HEK293 (cell line): ENCODE measurements around the gene CLASP1.

Source experiments
- CTCF ChIA-PET: fragments of 350-600 bp; formaldehyde crosslinking; extraction: SDS; loops from one replicate; lab custom pipeline; 2021; ENCODE audit warnings: antibody characterized with exemption; lab: Yijun Ruan, JAX
- POLR2A ChIA-PET: fragments of 300-600 bp; formaldehyde crosslinking; extraction: SDS; loops from one replicate; lab custom pipeline; 2020; ENCODE audit warnings: antibody characterized with exemption, inconsistent platforms; lab: Yijun Ruan, JAX
- H3K27ac ChIP-seq: fragments of 200-500 bp; sonication (Bioruptor generic); 2 replicates; pipeline ENCODE4 v1.5.1; 2014; ENCODE audit warnings: low read depth, low read length, control low read depth, inconsistent platforms; ENCODE audit errors: extremely low read depth
- H3K36me3 ChIP-seq, 2 experiments: fragments of 200-500 bp in 1 of 2; sonication (Bioruptor generic) in 1 of 2; 1 replicate in 1 of 2; 2 replicates in 1 of 2; pipeline ENCODE4 v1.5.1; 2014 to 2017; ENCODE audit warnings: inconsistent platforms in 2 of 2, low read length in 2 of 2; ENCODE audit not compliant: control insufficient read depth in 2 of 2, insufficient read depth in 1 of 2
- H3K4me1 ChIP-seq: fragments of 200-500 bp; sonication (Bioruptor generic); 2 replicates; pipeline ENCODE4 v1.5.1; 2014; ENCODE audit warnings: mild to moderate bottlenecking, low read length, inconsistent platforms; ENCODE audit not compliant: control insufficient read depth, insufficient read depth
- H3K4me3 ChIP-seq: 2 replicates; pipeline ENCODE4 v1.5.1; 2011; ENCODE audit warnings: low read depth, mild to moderate bottlenecking, control low read depth, low read length, moderate library complexity
- H3K9me3 ChIP-seq: fragments of 200-500 bp; sonication (Bioruptor generic); 2 replicates; pipeline ENCODE4 v1.5.1; 2014; ENCODE audit warnings: low read depth, low read length, inconsistent platforms; ENCODE audit not compliant: control insufficient read depth, insufficient read depth
- GLIS2 ChIP-seq: fragments of 450-650 bp; formaldehyde crosslinking; IDR thresholded peaks from 2 replicates; pipeline ENCODE4 v1.5.1; 2016; ENCODE audit warnings: missing biosample characterization, missing genetic modification characterization
- KLF17 ChIP-seq: fragments of 450-650 bp; formaldehyde crosslinking; IDR thresholded peaks from 2 replicates; pipeline ENCODE4 v1.5.1; 2016; ENCODE audit warnings: missing biosample characterization, missing genetic modification characterization
- MYNN ChIP-seq: fragments of 450-650 bp; formaldehyde crosslinking; IDR thresholded peaks from 2 replicates; pipeline ENCODE4 v1.5.1; 2016; ENCODE audit warnings: missing biosample characterization, missing genetic modification characterization, borderline replicate concordance
- SALL2 ChIP-seq: fragments of 450-650 bp; formaldehyde crosslinking; IDR thresholded peaks from 2 replicates; pipeline ENCODE4 v1.5.0; 2017; ENCODE audit warnings: missing biosample characterization, mild to moderate bottlenecking, missing genetic modification characterization, borderline replicate concordance
- SP3 ChIP-seq: fragments of 450-650 bp; formaldehyde crosslinking; IDR thresholded peaks from 2 replicates; pipeline ENCODE4 v1.5.1; 2016; ENCODE audit warnings: missing biosample characterization, missing genetic modification characterization
- SP7 ChIP-seq: fragments of 450-650 bp; formaldehyde crosslinking; IDR thresholded peaks from 2 replicates; pipeline ENCODE4 v1.5.1; 2016; ENCODE audit warnings: missing biosample characterization, missing genetic modification characterization
- ZBTB17 ChIP-seq: fragments of 450-650 bp; formaldehyde crosslinking; IDR thresholded peaks from 2 replicates; pipeline ENCODE4 v1.5.1; 2016; ENCODE audit warnings: missing biosample characterization, missing genetic modification characterization
- ZBTB6 ChIP-seq: fragments of 450-650 bp; formaldehyde crosslinking; IDR thresholded peaks from 2 replicates; pipeline ENCODE4 v1.5.1; 2017; ENCODE audit warnings: missing biosample characterization, missing genetic modification characterization
- ZFP41 ChIP-seq: fragments of 450-650 bp; formaldehyde crosslinking; IDR thresholded peaks from 2 replicates; pipeline ENCODE4 v1.5.1; 2016; ENCODE audit warnings: missing biosample characterization, missing genetic modification characterization, borderline replicate concordance
- ZNF169 ChIP-seq: fragments of 450-650 bp; formaldehyde crosslinking; IDR thresholded peaks from 2 replicates; pipeline ENCODE4 v1.5.1; 2016; ENCODE audit warnings: missing biosample characterization, missing genetic modification characterization
- ZNF184 ChIP-seq: fragments of 450-650 bp; IDR thresholded peaks from 2 replicates; pipeline ENCODE4 v1.5.1; 2018; ENCODE audit warnings: missing biosample characterization, mild to moderate bottlenecking, missing genetic modification characterization
- ZNF211 ChIP-seq: fragments of 450-650 bp; formaldehyde crosslinking; IDR thresholded peaks from 2 replicates; pipeline ENCODE4 v1.5.1; 2016; ENCODE audit warnings: low read depth, missing biosample characterization, missing genetic modification characterization
- ZNF221 ChIP-seq: fragments of 450-650 bp; formaldehyde crosslinking; IDR thresholded peaks from 2 replicates; pipeline ENCODE4 v1.5.1; 2017; ENCODE audit warnings: missing biosample characterization, missing genetic modification characterization, borderline replicate concordance
- ZNF23 ChIP-seq: fragments of 450-650 bp; formaldehyde crosslinking; IDR thresholded peaks from 2 replicates; pipeline ENCODE4 v1.5.1; 2016; ENCODE audit warnings: missing biosample characterization, missing genetic modification characterization, borderline replicate concordance
- ZNF391 ChIP-seq: fragments of 450-650 bp; formaldehyde crosslinking; IDR thresholded peaks from 2 replicates; pipeline ENCODE4 v1.5.1; 2016; ENCODE audit warnings: low read depth, missing biosample characterization, missing genetic modification characterization, borderline replicate concordance
- ZNF488 ChIP-seq: fragments of 450-650 bp; formaldehyde crosslinking; IDR thresholded peaks from 2 replicates; pipeline ENCODE4 v1.5.1; 2016; ENCODE audit warnings: missing biosample characterization, missing genetic modification characterization
- ZNF580 ChIP-seq: fragments of 450-650 bp; formaldehyde crosslinking; IDR thresholded peaks from 2 replicates; pipeline ENCODE4 v1.5.1; 2016; ENCODE audit warnings: missing biosample characterization, missing genetic modification characterization
- ZNF629 ChIP-seq: fragments of 450-650 bp; formaldehyde crosslinking; IDR thresholded peaks from 2 replicates; pipeline ENCODE4 v1.5.1; 2017; ENCODE audit warnings: missing biosample characterization, missing genetic modification characterization
- ZNF704 ChIP-seq: fragments of 450-650 bp; formaldehyde crosslinking; IDR thresholded peaks from 2 replicates; pipeline ENCODE4 v1.5.1; 2016; ENCODE audit warnings: missing biosample characterization, missing genetic modification characterization
- ZNF76 ChIP-seq: fragments of 450-650 bp; formaldehyde crosslinking; IDR thresholded peaks from 2 replicates; pipeline ENCODE4; 2016; ENCODE audit warnings: low read depth, missing biosample characterization, missing genetic modification characterization, borderline replicate concordance
- ZNF792 ChIP-seq: fragments of 450-650 bp; formaldehyde crosslinking; IDR thresholded peaks from 2 replicates; pipeline ENCODE4 v1.5.1; 2016; ENCODE audit warnings: missing biosample characterization, missing genetic modification characterization
- ZSCAN16 ChIP-seq: fragments of 450-650 bp; formaldehyde crosslinking; IDR thresholded peaks from 2 replicates; pipeline ENCODE4 v1.5.1; 2016; ENCODE audit warnings: missing biosample characterization, missing genetic modification characterization
- TF ChIP-seq, protein P1 (sequence below): fragments of 450-650 bp; formaldehyde crosslinking; IDR thresholded peaks from 2 replicates; pipeline ENCODE4 v1.5.1; 2016; ENCODE audit warnings: missing biosample characterization, missing genetic modification characterization, low read depth
- TF ChIP-seq, protein P2 (sequence below): fragments of 450-650 bp; formaldehyde crosslinking; IDR thresholded peaks from 2 replicates; pipeline ENCODE4 v1.5.1; 2017; ENCODE audit warnings: missing biosample characterization, missing genetic modification characterization

The CLASP1 gene

DNA sequence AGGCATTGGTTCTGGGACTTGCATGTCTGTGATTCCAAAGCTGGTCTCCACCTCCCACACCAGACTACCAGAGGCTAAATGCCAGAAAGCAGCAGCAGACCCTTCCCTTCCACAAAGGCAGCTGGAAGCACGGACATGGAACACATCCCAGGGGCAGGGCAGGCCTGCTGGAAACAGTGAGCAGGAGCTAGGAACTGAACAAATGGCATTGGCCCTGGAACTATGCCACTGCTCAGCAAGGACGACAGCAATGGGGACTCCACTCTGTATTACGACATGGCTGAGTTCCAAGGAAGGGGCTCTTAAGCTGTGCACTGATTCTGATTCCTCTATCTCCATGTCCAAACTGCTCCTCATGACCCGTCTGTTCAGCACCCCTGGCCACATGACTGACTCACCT, 286.5 kb downstream of the CLASP1 start:
- no peak overlapping the region for H3K27ac ChIP-seq
- TF ChIP-seq ZNF211 (tag by site-specific recombination) (no peak), ZNF704 (tag by site-specific recombination) (no peak), KLF17 (tag by site-specific recombination) (no peak), ZNF169 (tag by site-specific recombination) (no peak)
- TF ChIP-seq, protein P1, sequence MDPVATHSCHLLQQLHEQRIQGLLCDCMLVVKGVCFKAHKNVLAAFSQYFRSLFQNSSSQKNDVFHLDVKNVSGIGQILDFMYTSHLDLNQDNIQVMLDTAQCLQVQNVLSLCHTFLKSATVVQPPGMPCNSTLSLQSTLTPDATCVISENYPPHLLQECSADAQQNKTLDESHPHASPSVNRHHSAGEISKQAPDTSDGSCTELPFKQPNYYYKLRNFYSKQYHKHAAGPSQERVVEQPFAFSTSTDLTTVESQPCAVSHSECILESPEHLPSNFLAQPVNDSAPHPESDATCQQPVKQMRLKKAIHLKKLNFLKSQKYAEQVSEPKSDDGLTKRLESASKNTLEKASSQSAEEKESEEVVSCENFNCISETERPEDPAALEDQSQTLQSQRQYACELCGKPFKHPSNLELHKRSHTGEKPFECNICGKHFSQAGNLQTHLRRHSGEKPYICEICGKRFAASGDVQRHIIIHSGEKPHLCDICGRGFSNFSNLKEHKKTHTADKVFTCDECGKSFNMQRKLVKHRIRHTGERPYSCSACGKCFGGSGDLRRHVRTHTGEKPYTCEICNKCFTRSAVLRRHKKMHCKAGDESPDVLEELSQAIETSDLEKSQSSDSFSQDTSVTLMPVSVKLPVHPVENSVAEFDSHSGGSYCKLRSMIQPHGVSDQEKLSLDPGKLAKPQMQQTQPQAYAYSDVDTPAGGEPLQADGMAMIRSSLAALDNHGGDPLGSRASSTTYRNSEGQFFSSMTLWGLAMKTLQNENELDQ: no peak
- TF ChIP-seq, all 188 proteins: peak for 0
- H3K4me3 ChIP-seq: no peak overlapping the region
- H3K36me3 ChIP-seq: peaks cover 0 to 81% of the 10 kb centered on the region in 2 experiments; a peak in 1 of 3 replicates
- H3K9me3 ChIP-seq: no peaks in the 10 kb centered on the region
- POLR2A ChIA-PET: no interaction called here
- CTCF ChIA-PET: interaction anchor here (0.6 to 2.4 kb wide), 4 partner anchors 10 to 1926 kb away, joined by 3 to 12 read pairs (median 3); no protein-coding TSS in a partner anchor
- no peaks in the 10 kb centered on the region for H3K4me1 ChIP-seq

DNA sequence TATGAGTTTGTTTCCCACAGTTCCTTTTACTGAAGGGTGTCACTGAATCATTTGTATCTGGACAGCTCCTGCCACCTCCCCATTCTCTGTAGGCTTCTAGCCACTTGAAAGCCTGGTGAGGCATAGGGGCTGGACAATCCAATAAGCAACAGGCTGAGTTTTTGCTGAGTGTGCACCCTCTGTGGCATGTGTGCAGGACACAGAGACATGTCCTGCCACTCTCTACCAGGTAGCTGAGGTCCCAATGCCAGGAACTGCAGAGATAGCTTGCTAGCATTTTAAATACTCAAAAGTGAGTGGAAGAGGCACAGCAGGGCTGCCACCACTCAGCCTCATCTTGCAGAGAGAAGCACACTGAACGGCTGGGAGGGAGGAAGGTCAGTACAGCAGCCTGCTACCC, 287.0 kb downstream of the CLASP1 start:
- CTCF ChIA-PET: interaction anchor here (0.6 to 2.4 kb wide), 4 partner anchors 9 to 267 kb away, joined by 3 to 12 read pairs (median 4); no protein-coding TSS in a partner anchor
- H3K27ac ChIP-seq: no peak overlapping the region
- POLR2A ChIA-PET: no interaction called here

DNA sequence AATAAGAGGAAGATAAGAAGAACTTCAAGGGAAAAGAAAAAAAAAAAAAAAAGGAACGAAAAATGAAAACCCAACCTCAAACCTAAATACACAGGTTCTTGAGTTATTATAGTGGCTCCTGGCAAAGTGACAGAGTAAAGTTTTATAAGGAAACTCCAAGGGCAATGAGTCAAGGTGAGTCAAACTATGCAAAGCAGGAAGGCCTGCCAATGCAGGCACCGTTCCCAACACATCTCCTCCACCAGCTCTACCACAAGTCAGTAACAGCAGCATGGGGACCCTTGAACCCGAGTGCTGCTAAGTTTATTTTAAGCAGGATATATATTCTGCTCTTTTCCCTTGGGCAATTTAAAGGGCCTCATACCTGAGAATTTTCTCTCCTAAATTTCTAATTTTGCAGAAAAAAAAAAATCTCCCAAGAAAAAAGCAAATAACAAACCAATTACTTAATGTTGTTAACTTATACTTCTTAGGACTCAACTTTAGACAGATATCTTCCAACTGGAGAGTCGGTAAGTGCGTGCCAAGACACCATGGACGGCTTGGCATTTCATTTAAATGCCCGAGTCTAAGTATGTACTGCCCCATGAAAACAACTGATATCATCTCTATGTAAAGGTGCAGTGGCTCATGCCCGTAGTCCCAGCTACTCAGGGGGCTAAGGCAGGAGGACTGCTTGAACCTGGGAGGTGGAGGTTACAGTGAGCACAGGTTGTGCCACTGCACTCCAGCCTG, 288.5 kb downstream of the CLASP1 start:
- Histone ChIP-seq H3K27ac (no peak overlapping the region), H3K9me3 (no peaks in the 10 kb centered on the region), H3K4me3 (no peak overlapping the region), H3K4me1 (peaks cover 1% of the 10 kb centered on the region; the same call in 1 of the 2 replicates), H3K36me3 (peaks cover 0 to 71% of the 10 kb centered on the region in 2 experiments; a peak in 1 of 3 replicates)
- ChIA-PET CTCF (interaction anchor here (0.6 to 6.9 kb wide), 8 partner anchors 8 to 398 kb away, joined by 3 to 128 read pairs (median 4); no protein-coding TSS in a partner anchor), POLR2A (interaction anchor here (0.6 kb wide), 1 partner anchor 169 kb away, joined by 4 read pairs; no protein-coding TSS in a partner anchor)
- TF ChIP-seq ZNF792 (tag by site-specific recombination): no peak
- no peak for TF ChIP-seq ZNF184 (tag by site-specific recombination)
- no peak for TF ChIP-seq SP7 (tag by site-specific recombination)
- no peak for TF ChIP-seq ZNF23
- TF ChIP-seq GLIS2 (tag by site-specific recombination): no peak
- TF ChIP-seq ZBTB17 (tag by site-specific recombination): no peak
- TF ChIP-seq ZNF221 (tag by site-specific recombination): no peak
- no peak for TF ChIP-seq ZNF488 (tag by site-specific recombination)
- TF ChIP-seq ZSCAN16 (tag by site-specific recombination): no peak
- no peak for TF ChIP-seq ZBTB6 (tag by site-specific recombination)
- TF ChIP-seq ZFP41 (tag by site-specific recombination): no peak
- TF ChIP-seq, protein P2, sequence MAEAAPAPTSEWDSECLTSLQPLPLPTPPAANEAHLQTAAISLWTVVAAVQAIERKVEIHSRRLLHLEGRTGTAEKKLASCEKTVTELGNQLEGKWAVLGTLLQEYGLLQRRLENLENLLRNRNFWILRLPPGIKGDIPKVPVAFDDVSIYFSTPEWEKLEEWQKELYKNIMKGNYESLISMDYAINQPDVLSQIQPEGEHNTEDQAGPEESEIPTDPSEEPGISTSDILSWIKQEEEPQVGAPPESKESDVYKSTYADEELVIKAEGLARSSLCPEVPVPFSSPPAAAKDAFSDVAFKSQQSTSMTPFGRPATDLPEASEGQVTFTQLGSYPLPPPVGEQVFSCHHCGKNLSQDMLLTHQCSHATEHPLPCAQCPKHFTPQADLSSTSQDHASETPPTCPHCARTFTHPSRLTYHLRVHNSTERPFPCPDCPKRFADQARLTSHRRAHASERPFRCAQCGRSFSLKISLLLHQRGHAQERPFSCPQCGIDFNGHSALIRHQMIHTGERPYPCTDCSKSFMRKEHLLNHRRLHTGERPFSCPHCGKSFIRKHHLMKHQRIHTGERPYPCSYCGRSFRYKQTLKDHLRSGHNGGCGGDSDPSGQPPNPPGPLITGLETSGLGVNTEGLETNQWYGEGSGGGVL (tag by site-specific recombination): no peak

More for the DNA sequence above, 287.0 kb downstream of the CLASP1 start:
- H3K4me1 ChIP-seq: no peaks in the 10 kb centered on the region
- H3K4me3 ChIP-seq: no peak overlapping the region
- peaks cover 0 to 81% of the 10 kb centered on the region in 2 experiments; a peak in 1 of 3 replicates for H3K36me3 ChIP-seq
- TF ChIP-seq ZNF391 (no peak), SALL2 (tag by site-specific recombination) (no peak), ZNF629 (tag by site-specific recombination) (no peak), SP3 (tag by site-specific recombination) (no peak), MYNN (no peak), ZNF76 (tag by site-specific recombination) (no peak), ZNF580 (tag by site-specific recombination) (no peak)
- TF ChIP-seq, all 188 proteins: peak for 0
- H3K9me3 ChIP-seq: no peaks in the 10 kb centered on the region
